GM18526 (cell line): ENCODE data around the gene HTR4.

ENCODE experiments used
- POLR2A ChIP-seq: IDR thresholded peaks from 3 replicates; pipeline ENCODE4 v1.6.1; 2011; ENCODE audit not compliant: insufficient read length; ENCODE audit errors: extremely low read depth

The HTR4 gene

DNA sequence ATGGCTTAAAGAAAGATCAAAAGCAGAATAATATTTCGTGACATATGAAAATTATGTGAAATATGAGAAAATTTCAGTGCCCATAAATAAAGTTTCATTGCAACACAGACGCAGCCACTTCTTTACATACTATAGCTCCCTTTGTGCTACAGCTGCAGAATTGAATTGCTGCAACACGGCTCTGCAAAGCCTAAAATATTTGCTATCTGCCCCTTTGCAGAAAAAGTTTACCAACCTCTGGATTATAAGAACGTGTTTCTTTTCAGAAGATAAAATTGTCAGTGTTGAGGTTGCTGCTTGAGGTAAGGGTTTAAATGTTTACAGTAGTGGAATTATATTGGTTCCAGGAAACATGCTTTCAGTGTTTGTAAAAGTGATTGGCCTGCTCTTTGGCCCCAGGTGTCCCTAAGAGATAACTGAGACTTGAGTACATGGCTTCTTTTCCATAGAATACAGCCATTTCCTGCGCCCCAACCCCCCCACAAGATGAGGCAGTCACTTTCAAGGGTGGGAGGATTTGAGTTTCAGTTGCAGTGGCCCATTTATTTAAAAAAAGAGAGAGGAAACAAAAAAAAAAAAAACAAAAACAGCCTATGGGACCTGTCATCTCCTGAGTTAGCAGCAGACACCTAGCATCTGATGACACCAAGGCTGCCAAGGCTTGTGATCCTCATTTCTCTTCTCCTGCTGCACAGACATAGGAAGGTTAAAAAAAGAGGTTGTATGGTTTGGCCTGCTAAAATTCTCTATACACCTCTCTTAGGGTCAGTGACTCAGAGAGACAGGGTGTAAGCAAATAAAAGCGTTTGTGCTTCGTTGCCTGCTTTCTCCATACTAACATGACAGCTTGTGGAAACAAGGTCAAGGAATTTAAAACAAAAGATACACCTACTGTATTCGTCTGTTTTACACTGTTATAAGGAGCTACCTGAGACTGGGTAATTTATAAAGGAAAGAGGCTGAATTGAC is 28.0 kb upstream of the HTR4 start:
- no peak for TF ChIP-seq POLR2A

DNA sequence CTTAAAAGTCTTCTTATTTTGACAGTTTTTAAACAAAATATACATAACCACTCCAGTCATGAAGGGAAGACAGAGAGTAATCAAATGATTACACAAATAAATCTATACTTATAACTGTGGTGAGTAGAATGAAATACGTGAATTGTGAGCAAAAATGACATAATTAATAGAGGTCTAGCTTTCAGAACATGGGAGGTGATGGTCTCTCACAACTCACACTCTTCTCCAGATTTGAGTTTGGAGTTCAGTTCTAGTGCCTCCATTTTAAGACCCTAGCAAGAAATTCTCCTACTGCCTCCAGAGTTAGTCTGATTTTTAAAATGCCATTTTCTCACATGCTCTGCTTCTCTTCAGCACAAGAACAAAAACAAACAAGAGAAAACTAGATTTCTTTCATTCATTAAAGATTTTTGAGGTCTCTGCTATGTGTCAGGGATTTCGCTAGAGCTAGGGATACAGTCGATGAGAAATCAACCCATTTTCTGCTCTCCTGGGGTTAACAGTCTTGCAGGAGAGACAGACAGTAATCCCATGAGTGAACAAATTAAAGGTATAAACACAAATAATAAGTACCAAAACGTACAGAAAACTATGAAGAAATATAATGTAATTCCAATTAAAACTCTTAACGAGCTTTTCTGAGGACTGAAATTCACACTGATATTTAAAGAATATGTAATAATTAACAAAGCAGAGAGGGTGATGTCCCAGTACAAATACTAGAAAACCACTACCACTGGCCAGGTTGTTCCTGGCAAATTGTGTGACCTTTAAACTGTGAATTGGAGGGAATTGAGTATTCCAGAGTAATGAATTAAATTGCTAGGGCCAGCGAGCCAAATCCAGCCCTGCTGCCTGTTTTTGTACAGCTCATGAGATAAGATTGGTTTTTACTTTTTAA is 27.1 kb upstream of the HTR4 start:
- TF ChIP-seq POLR2A, result no peak

DNA sequence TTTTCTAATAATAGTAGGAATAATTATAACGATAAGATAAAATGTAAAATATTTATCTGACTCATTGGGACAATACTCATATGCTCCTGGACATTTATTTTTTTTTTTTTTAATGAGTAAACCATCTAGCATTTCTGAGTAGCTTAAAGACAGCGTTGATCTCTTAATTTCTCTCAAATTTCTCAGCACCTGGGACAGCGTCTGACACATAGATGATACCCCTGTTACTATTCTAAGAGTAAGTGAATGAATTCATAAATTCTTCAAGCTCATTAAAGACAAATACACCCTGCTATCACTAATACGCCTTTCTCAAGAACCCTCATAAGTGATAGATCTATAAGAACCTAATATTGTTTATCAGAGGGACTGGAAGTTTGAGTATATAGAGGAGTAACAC is 12.0 kb upstream of the HTR4 start:
- no peak for TF ChIP-seq POLR2A

DNA sequence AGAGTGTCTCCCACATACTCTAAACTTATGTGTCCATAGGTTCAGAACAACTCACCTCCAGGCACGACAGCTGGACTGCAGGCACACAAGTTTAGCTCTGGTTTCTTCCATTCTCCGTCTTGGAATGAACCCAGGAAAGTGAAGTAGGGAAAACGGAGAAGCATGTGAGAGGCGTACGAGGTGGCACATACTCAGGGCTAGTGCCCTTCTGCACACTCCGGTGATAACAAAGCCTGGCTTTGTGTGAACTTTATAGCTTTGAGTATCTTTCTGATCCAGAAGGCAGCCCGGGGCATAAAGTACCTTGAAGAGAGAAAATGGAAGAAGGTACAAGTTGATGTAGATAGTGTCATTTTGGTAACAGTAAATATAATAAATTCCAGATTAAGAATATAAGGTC is 11.1 kb upstream of the HTR4 start:
- TF ChIP-seq POLR2A, result no peak

DNA sequence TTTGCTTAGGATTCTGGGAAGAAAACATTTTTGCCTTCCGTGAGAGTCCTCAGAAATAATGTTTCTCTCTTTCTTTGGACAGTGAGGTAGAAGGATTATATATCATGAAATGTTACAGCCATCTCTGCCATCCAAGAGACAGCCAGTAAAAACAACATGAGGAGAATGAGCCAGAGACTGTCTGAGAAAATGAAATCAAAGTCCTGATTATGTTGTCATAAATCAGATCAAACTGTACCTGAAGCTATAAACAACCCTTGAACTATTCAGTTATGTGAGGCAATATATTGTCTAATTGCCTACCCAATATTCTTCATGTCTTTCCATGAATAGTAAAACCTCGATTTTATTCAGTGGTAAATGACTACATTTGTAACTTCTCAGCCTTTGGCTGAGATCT is 9.2 kb upstream of the HTR4 start:
- no peak for TF ChIP-seq POLR2A

DNA sequence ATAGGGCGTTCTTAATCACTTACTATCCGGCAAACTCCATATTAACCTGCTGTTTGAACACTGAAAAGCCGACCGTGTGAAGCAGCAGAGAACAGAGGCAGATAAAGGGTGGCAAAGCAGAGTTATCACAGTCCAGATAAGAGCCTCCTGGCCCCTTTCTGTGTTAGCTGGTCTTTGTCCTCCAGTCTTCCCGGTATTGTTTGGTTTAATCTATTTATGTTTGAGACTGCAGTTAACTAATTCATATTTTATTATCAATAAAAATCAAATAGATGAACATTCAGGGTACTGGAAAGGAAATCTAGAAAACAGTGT is 6.0 kb upstream of the HTR4 start:
- no peak for TF ChIP-seq POLR2A

DNA sequence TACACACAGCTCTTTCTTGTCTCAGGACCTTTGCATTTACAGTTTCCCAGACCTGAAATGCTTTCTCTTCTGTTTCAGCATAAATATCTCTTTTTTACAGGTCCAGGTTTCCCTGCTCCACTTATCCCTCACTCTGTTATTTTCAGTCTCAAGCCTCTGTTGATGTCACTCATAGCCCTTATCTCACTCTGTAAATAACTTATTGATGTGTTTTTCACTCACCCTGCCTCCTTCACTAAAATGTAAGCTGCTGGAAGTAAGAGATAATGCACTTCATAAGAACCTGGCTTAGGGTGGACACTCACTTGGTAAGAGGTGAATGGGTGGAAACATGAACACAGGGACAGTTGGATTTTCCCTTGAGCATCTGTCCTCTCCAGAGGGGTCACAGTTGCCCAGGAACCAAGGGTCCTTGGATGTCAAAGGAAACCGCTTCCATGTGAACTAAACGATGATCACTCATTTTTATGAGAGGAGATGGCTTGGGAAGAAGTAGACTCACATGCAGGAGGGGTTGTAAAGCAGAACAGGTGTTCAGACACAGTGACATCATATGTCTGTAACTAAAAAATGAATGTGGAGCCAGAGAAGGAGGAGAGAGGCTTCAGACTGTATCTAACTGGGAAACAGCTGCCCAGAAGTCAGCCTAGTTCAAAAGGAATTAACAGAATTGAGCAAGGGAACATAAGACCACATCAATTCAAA is 5.5 kb upstream of the HTR4 start:
- TF ChIP-seq POLR2A, result no peak

DNA sequence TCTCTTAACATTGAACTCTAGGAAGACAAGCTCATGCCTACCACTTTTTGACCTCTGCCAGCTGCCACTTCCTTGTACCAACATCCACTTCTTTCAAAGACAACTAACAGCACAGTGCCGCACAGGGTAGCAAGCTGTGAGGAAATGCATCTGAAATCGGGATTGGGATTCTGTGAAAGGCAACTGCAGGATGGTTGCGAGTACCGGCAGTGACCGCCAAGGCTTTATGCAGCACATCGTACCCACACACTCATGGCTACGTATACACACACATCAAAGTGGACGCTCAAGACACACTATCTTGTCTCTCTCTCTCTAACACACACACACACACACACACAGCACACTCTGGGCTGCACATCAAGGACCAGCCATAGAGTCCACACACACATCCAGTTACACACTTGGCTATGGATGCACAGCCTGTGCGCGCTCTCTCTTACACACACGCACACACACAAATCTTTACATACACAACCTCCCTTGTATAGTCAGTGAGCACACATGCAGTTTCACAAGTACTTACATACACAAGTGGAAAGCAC is 964 bp downstream of the HTR4 start:
- TF ChIP-seq POLR2A, result no peak

DNA sequence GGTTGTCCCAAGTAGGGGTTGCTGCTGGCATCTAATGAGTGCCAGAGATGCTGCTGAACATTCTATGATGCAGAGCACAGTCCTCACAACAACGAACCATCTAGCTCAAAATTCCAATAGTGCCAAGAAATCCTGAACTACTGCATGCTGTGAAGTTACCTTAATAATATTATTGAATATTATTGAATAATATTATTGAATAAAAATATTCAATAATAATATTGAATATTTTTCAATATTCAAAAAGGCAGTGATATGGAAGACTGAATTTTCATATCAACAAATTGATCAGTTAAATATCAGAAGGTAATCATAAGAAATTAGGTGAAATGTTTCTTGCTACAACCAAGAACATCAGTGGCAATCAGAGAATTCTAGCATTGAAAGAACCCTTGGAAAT is 2.8 kb downstream of the HTR4 start:
- TF ChIP-seq POLR2A, result no peak

DNA sequence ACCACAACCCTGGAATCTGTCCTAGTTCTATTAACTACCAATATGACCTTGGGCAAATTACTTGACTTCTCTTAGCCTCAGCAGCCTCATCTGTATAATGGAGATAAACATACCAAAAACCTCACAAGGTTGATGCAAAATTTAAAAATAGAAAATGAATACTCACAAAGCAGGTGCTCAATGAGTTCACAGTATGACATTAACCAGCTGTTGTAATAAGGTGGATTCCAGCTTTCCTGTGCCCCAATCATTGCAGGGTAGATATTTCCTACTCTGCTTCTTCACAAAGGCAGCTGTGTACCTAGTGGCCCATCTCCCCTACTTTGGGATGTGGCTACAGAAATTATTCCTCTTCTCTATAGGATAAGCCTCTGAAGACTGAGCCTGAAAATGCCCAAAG is 8.8 kb downstream of the HTR4 start:
- no peak for TF ChIP-seq POLR2A

DNA sequence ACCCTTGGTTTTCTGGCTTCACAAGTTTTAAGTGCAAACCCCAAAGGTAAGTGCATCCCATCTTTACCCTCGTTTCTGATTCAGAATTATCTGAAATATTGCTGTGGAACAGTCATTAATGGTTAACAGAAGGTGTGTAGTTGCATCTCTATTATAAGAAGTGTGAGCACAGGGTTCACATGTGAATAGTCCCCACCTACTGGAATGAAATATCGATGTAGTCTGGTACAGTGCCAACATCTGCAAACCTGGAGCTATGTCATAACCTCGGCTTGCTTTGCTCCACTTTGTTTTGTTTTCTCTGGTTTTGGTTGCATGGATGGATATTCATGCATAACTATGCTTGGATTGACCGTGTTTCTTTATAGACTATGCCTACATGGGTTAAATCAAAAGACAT is 12.6 kb downstream of the HTR4 start:
- TF ChIP-seq POLR2A, result no peak

DNA sequence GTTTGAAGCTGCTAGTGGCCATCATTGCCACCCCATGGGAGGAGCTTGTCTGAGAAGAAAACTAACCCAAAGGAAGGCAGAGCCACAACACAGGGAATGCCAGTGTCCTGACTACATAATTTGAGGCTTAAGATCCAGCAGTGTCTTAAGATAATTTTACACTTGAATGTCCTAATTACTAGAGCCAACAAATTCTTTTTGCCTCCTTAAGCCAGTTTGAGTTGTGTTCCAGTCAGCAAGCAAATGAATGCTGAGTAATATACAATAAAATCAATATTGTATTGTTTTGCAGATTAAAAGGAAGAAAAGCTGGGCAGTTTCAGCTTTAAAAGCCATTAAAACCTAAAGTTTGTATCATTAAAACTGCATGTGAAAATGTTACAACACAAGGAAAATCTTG is 13.9 kb downstream of the HTR4 start:
- TF ChIP-seq POLR2A, result no peak

DNA sequence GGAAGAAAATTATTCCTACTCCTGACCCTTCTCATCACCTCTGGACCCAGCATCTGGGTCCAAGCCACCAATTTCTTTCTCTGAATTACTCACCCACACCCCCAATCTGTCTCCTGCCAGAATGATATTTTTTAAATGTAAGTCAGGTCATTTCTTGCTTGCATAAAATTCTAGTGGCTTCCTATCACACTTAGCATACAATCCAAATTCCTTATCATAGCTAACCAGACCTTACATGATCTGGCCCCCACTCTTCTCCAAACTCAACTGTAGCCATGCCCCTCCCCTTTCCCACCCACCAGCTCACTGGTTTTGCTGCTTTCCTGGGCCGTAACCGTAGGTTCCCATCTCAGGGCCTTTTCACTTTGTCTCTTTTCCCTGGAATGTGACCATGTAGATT is 15.2 kb downstream of the HTR4 start:
- no peak for TF ChIP-seq POLR2A

DNA sequence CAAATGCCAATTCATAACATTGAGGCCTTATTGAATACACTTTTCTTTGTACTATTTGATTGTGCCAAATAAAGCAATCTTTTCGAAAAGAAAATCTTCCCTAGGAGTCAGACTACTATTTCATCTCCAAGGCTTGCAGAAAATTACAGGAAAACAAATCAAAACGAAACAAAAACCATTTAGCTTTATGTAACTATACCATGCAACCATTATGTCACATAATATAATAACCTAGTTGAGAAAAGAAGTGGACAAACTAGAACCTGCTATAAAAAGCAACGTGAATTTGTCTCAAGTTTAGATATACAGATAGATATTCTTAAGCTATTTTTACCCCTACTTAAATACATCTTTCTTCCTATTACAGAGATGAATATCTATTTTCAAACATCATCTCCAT is 18.0 kb downstream of the HTR4 start:
- no peak for TF ChIP-seq POLR2A

DNA sequence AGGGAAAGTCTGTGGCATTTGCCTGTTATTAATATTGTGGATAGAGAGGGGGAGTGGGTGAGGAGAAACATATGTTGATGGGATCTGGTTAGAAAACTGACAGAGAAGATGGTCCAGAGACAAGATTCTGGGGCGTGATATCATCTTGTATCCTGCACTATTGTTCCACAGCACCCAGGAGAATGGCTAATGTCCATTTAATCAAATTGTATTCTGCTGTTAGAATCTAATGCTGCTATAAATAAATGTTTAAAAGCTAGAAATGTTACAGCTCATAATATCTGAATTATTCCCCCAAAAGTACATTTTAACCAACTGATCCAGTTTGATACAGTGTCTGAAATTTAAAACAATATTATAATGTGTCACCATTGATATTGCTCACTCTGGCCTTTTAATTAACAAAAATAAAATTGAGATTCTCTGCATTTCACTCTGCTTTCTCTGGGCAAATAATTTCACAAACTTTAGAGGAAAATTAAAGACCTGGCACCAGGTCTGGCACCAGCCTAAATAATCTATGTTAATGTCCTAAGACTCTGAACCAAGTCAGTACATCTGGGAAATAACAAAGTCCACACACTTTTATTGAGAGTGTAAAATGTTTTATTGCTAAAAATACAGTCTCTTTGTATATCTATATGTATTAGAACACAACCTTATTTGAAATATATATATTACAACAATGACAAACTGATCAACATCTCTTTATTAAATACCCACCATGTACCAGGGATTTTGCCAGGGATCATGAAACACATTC is 18.8 kb downstream of the HTR4 start:
- no peak for TF ChIP-seq POLR2A

DNA sequence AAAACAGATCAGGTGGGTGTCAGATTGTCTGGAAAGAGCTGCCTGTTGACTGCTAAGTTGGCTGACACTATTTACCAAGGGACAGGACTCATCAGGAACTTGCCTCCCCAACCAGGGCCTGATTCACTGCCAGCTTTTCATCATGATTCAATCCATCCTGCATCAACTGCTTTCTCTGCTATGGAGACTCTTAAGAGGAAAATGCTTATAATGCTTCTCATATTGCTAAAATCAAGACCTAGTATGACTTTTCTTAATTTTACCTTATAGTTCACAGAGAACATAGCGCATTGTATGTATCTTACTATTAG is 21.3 kb downstream of the HTR4 start:
- TF ChIP-seq POLR2A, result no peak
